Measurements from ENCODE around the gene BICDL1.
A peak's percentile ranks its signal among the peaks of the same experiment; 100 is the strongest.
"Not testable (repeated sequence)": the region's sequence is repeated elsewhere in the genome, so short reads cannot be mapped to it uniquely, and the experiment has no call there.

The BICDL1 gene

GRCh38 chr12:120006258-120006975, 17.4 kb downstream of the BICDL1 start:
- DNase-seq (ENCODE audit: low spot score) = no peak

- DNase-seq (ENCODE audit: low spot score) = no peak
Measured at GRCh38 chr12:120007272-120007671, 18.2 kb downstream of the BICDL1 start.

GRCh38 chr12:120010661-120011230, 21.7 kb downstream of the BICDL1 start:
- DNase-seq (ENCODE audit: low spot score) = no peak

DNA sequence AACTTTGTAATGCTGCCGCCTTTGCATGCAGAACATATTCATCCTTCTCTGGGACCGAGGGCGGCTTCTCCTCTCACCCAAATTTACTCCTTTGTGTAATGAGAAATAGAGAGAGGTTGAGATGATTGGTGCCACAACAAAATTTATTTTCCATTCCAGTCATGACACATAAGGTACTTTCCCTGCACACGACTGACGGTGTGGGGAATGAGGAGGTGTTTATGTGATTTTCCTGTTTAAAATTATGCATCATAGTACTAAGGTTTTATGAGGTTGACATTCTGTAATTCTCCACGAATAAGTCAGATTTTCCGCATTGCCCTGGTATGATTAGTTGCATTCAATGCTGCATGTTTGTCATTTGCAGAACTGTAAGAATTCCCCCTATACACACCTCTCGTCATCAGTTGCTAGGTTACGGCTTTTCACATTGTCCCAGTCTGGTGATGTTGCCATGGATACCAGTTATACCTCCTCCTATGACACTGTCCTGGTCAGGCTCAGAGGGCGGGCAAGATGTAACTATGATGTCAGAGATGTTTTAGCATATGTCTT, 23.1 kb downstream of the BICDL1 start:
- DNase-seq (ENCODE audit: low spot score) = peak; percentile 35

GRCh38 chr12:120013659-120014380, 24.8 kb downstream of the BICDL1 start:
- no peak for DNase-seq (ENCODE audit: low spot score)

GRCh38 chr12:120014381-120014735, 25.3 kb downstream of the BICDL1 start:
- not testable (repeated sequence) for DNase-seq (ENCODE audit: low spot score)

GRCh38 chr12:120015313-120015712, 26.3 kb downstream of the BICDL1 start:
- DNase-seq (ENCODE audit: low spot score) = no peak

- not testable (repeated sequence) for DNase-seq (ENCODE audit: low spot score)
Measured at GRCh38 chr12:120016199-120016598, 27.2 kb downstream of the BICDL1 start.

GRCh38 chr12:120019197-120019596, 30.2 kb downstream of the BICDL1 start:
- DNase-seq (ENCODE audit: low spot score) = no peak

DNA sequence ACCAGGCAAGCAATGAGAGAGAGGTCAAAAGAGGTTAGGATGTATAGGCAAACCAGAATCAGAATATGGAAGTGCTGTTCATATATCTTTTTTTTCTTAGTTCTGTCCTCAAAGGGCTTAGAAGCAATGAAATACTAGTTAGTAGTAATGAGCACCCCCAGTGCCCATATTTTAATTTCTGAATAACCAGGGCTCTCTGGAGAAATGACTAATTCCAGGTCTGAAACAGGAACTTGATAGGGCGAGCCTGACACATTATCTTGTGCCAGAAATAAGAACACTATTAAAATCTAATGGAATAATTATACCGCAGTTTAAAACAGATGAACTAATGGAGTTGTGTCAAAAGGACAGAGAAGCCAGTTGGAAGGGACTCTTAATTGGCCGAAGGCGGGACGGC, 30.9 kb downstream of the BICDL1 start:
- no peak for DNase-seq (ENCODE audit: low spot score)

GRCh38 chr12:120024193-120024592, 35.2 kb downstream of the BICDL1 start:
- DNase-seq (ENCODE audit: low spot score) = no peak

DNA sequence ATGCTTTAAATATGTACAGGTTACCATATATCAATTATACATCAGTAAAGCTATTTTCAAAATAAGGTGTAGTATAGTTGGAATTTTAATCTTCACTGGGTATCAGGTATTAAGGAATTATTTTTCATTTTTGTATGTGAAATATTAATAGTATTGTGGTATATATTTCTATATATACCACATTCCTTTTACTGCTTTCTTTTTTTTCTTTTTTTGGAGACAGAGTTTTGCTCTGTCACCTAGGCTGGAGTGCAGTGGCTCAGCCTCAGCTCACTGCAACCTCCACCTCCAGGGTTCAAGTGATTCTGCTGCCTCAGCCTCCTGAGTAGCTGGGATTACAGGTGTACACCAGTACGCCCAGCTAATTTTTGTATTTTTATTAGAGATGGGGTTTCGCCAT, 36.6 kb downstream of the BICDL1 start:
- DNase-seq (ENCODE audit: low spot score) = no peak

DNA sequence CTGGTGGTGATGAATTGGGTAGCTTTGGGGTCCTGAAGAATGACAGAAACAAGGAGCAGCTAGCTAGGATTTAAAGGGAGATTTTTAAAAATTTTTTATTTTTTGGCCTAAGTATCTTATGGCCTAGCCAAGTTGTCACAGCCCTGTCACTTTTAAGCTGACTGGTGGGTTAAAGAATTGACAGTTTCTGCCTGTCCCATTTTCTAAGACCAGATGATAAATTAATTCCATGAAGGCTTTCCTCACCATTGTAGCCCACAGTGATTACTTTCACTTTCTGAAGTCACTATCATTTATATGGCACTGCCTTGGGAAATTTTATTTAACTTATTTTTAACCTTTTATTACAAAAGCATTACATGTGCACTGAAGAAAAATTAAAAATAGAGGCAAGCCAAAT, 43.2 kb downstream of the BICDL1 start:
- DNase-seq (ENCODE audit: low spot score) = no peak

DNA sequence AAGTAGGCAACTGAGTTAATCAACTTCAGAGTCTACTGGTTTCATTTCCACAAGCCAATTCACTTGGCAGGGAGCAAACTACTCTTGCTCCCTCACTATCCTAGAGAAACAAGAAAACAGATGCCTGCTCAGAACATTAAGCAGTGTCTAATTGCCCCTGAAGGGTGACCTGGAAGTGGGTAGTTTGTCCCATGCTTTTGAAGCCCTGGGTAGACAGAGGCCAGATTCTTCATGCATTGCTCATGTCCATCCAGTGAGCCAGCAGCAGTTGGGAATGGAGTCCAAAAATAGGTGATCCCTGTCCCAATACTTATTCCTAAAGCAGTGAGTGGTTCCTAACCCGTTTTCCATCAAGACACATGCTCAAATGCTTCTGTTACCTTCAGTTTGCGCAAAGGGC, 48.8 kb downstream of the BICDL1 start:
- DNase-seq (ENCODE audit: low spot score) = no peak

GRCh38 chr12:120039711-120040110, 50.7 kb downstream of the BICDL1 start:
- DNase-seq (ENCODE audit: low spot score) = no peak

DNA sequence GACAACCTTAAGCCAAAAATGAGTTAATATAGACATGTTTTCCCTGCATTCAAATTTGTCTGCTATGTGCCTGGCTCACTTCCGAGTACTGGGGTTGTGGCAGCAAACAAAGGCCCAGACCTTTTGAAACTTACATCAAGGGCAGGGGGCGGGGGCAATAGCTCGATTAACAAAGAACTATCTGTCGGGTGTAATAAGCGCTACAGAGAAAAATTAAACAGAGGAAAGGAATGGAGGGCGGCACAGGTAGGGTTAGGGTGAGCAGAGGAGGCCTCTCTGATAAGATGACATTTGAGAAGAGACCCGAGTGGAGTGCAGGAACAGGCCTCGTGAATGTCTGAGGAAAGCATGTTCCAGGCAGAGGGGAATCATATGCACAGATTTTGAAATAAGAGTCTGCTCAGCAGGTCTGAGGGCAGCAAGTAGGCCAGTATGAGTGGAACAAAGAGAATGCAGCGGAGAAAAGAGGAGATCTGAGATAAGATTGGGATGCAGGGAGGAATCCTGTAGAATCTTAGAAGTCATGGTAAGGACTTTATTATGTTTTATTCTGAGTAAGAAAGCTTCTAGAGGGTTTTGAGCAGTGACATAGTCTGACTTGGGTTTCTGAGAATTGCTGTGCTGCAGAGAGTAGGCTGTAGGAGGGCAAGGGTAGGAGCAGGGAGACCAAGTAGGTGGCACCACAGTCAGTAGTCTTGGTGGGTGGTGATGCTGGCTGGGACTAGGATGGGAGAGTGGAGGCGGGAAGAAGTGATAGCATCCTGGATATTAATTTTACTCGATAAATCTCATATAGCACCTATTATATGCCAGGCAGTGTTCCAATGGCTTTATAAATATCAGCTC, 52.6 kb downstream of the BICDL1 start:
- DNase-seq (ENCODE audit: low spot score) = no peak

DNA sequence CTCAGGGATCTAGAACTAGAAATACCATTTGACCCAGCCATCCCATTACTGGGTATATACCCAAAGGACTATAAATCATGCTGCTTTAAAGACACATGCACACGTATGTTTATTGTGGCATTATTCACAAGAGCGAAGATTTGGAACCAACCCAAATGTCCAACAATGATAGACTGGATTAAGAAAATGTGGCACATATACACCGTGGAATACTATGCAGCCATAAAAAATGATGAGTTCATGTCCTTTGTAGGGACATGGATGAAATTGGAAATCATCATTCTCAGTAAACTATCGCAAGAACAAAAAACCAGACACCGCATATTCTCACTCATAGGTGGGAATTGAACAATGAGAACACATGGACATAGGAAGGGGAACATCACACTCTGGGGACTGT, 56.3 kb downstream of the BICDL1 start:
- not testable (repeated sequence) for DNase-seq (ENCODE audit: low spot score)

DNA sequence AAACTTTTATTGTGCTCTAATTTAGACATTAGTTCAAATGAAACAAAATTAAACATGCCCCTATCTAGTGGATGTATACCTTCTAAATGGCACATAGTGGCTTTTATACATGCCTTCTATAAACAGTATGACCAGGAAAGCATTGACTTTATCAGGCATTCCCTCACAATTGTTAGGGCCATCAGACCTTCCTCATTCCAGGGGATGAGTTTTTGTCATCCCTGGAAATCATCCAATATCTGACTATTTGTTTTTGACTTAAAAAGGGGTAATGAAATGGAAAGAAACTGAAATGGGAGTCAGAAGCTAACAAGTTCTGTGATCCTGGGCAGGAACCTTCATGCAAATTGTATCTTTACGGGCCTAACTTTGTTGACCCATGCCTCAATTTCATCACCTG, 58.0 kb downstream of the BICDL1 start:
- DNase-seq (ENCODE audit: low spot score) = no peak

DNA sequence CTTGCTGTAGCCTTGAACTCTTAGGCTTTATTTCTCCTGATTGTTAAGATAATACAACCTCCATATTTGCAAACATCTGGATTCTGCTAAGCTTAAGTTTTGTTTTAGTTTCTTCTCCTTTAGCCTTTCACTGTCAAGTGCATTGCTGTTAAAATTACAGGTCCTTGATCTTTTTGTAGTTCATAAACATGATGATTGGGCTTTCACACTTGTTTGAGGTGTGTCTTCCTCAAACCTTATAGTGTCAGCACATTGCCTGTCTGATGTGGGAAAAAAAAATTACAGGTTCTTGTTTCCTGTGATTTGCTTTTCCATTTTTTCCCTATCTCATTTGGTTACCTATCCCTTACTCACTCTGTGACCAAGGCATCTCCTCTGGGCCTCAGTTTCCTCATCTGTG, 59.2 kb downstream of the BICDL1 start:
- no peak for DNase-seq (ENCODE audit: low spot score)

- DNase-seq (ENCODE audit: low spot score) = no peak
Measured at GRCh38 chr12:120049426-120049825, 60.4 kb downstream of the BICDL1 start.

DNA sequence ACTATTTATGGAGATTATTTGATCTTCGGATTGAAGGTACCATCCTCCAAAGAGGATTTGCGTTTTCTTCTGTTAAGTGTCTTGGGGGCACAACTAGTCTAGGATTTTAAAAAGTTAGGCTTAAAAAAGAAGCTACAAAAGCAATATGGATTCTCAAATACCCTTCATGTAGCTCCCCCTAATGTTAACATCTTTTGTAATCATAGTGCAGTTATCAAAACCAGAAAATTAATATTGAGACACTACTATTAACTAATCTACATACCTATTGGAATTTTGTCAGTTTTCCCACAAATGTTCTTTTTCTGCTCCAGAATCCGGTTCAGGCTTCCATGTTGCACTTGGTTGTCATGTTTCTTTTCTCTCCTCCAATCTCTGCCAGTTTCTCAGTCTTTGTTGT, 62.5 kb downstream of the BICDL1 start:
- no peak for DNase-seq (ENCODE audit: low spot score)

GRCh38 chr12:120054293-120054692, 65.3 kb downstream of the BICDL1 start:
- DNase-seq (ENCODE audit: low spot score) = no peak

Data from Ammon's horn (tissue), 1 donor.